ENCODE data around the gene HMHB1. TPM values are rescaled to one million over a fixed set of nuclear protein-coding genes. Genes with fewer than 3 reads are reported as not detected.

The HMHB1 gene
- total RNA-seq: not detected

GRCh38 chr5:143812085-143812705 is at the start of gene HMHB1:
TSS of gene HMHB1 (plus strand) at chr5:143812161.

